Mononuclear cell (primary cell): ENCODE measurements around the gene ADORA1. TPM values are rescaled to one million over a fixed set of nuclear protein-coding genes. Genes with fewer than 3 reads are reported as not detected.

Experiments used
- H3K27me3 ChIP-seq: 2 replicates; pipeline ENCODE4 v1.6.0; 2011; ENCODE audit warnings: low read length, control low read depth; ENCODE audit not compliant: insufficient read depth
- H3K4me1 ChIP-seq: 2 replicates; pipeline ENCODE4 v1.5.1; 2011; ENCODE audit warnings: mild to moderate bottlenecking, low read length, control low read depth; ENCODE audit not compliant: insufficient read depth
- H3K4me3 ChIP-seq: 2 replicates; pipeline ENCODE4 v1.5.1; 2011; ENCODE audit warnings: mild to moderate bottlenecking, low read length, moderate library complexity
- H3K9me3 ChIP-seq: 2 replicates; pipeline ENCODE4 v1.5.1; 2011; ENCODE audit warnings: low read depth, mild to moderate bottlenecking, control low read depth, low read length
- total RNA-seq: library from RNA; depleted of rRNA; stranded (reverse); fragments of >200 nt; gene quantifications from one replicate; pipeline ENCODE4 v1.2.3, GENCODE V29; 2012

Gene ADORA1
- total RNA-seq, 1 donor = not detected

GRCh38 chr1:203173011-203173555 lies 45.6 kb downstream of the ADORA1 start:
- Histone ChIP-seq H3K27me3 (no peaks in the 10 kb centered on the region), H3K9me3 (no peaks in the 10 kb centered on the region), H3K4me1 (peaks cover 28% of the 10 kb centered on the region), H3K4me3 (no peak overlapping the region)

GRCh38 chr1:203173566-203173965 lies 46.0 kb downstream of the ADORA1 start:
- Histone ChIP-seq H3K4me1 (peaks cover 28% of the 10 kb centered on the region), H3K9me3 (no peaks in the 10 kb centered on the region), H3K27me3 (no peaks in the 10 kb centered on the region), H3K4me3 (no peak overlapping the region)

- no peaks in the 10 kb centered on the region for H3K9me3 ChIP-seq
- no peaks in the 10 kb centered on the region for H3K27me3 ChIP-seq
- no peak overlapping the region for H3K4me3 ChIP-seq
- H3K4me1 ChIP-seq = peaks cover 28% of the 10 kb centered on the region
Measured at GRCh38 chr1:203174324-203174985, 46.9 kb downstream of the ADORA1 start.

- no peak within 1 kb of the TSS for H3K4me3 ChIP-seq
- no peaks in the 10 kb centered on the region for H3K9me3 ChIP-seq
- peaks cover 28% of the 10 kb centered on the region for H3K4me1 ChIP-seq
- no peaks in the 10 kb centered on the region for H3K27me3 ChIP-seq
Measured at GRCh38 chr1:203175237-203175826, 47.8 kb downstream of the ADORA1 start, which contains the start of gene MYBPH. TSS of gene MYBPH (minus strand) at chr1:203175826. CDS start at chr1:203175755, 71 bp downstream.

GRCh38 chr1:203175827-203176241 lies 48.3 kb downstream of the ADORA1 start:
- Histone ChIP-seq H3K27me3 (no peaks in the 10 kb centered on the region), H3K4me3 (no peak overlapping the region), H3K4me1 (peaks cover 28% of the 10 kb centered on the region), H3K9me3 (no peaks in the 10 kb centered on the region)

- no peaks in the 10 kb centered on the region for H3K27me3 ChIP-seq
- no peaks in the 10 kb centered on the region for H3K9me3 ChIP-seq
- H3K4me3 ChIP-seq = no peak overlapping the region
- peaks cover 28% of the 10 kb centered on the region for H3K4me1 ChIP-seq
Measured at GRCh38 chr1:203176273-203177035, 48.9 kb downstream of the ADORA1 start.

GRCh38 chr1:203177036-203177405 lies 49.5 kb downstream of the ADORA1 start:
- Histone ChIP-seq H3K27me3 (no peaks in the 10 kb centered on the region), H3K4me1 (peaks cover 28% of the 10 kb centered on the region), H3K9me3 (no peaks in the 10 kb centered on the region), H3K4me3 (no peak overlapping the region)

GRCh38 chr1:203177470-203178039 lies 50.0 kb downstream of the ADORA1 start:
- no peaks in the 10 kb centered on the region for H3K27me3 ChIP-seq
- no peak overlapping the region for H3K4me3 ChIP-seq
- no peaks in the 10 kb centered on the region for H3K9me3 ChIP-seq
- H3K4me1 ChIP-seq = peaks cover 28% of the 10 kb centered on the region

GRCh38 chr1:203178083-203178482 lies 50.6 kb downstream of the ADORA1 start:
- no peaks in the 10 kb centered on the region for H3K27me3 ChIP-seq
- H3K9me3 ChIP-seq = no peaks in the 10 kb centered on the region
- H3K4me1 ChIP-seq = peaks cover 28% of the 10 kb centered on the region
- no peak overlapping the region for H3K4me3 ChIP-seq

GRCh38 chr1:203178821-203179666 lies 51.5 kb downstream of the ADORA1 start:
- Histone ChIP-seq H3K27me3 (no peaks in the 10 kb centered on the region), H3K9me3 (no peaks in the 10 kb centered on the region), H3K4me1 (peaks cover 28% of the 10 kb centered on the region), H3K4me3 (no peak overlapping the region)

- Histone ChIP-seq H3K27me3 (no peaks in the 10 kb centered on the region), H3K4me3 (no peak overlapping the region), H3K4me1 (peaks cover 28% of the 10 kb centered on the region), H3K9me3 (no peaks in the 10 kb centered on the region)
Measured at GRCh38 chr1:203179667-203180005, 52.1 kb downstream of the ADORA1 start.

- Histone ChIP-seq H3K9me3 (no peaks in the 10 kb centered on the region), H3K4me1 (peaks cover 19% of the 10 kb centered on the region), H3K27me3 (no peaks in the 10 kb centered on the region), H3K4me3 (no peak overlapping the region)
Measured at GRCh38 chr1:203180611-203181330, 53.2 kb downstream of the ADORA1 start.

GRCh38 chr1:203181586-203182386 lies 54.3 kb downstream of the ADORA1 start:
- H3K27me3 ChIP-seq = no peaks in the 10 kb centered on the region
- H3K4me1 ChIP-seq = peaks cover 13% of the 10 kb centered on the region
- H3K4me3 ChIP-seq = no peak overlapping the region
- H3K9me3 ChIP-seq = no peaks in the 10 kb centered on the region
